NCI-H146 treated with DMSO at 0.1 percent for 48 hours (cell line): ENCODE measurements around the gene FIBP.
"Not testable (repeated sequence)": the region's sequence is repeated elsewhere in the genome, so short reads cannot be mapped to it uniquely, and the experiment has no call there.

Experiments
- DNase-seq: peaks from one replicate; lab custom pipeline; 2025; ENCODE audit not compliant: unreplicated experiment; lab: John Stamatoyannopoulos, UW

FIBP gene

GRCh38 chr11:65849366-65849765 is 38.9 kb downstream of the FIBP start:
- DNase-seq, result no peak

GRCh38 chr11:65848693-65849092 is 39.6 kb downstream of the FIBP start:
- not testable (repeated sequence) for DNase-seq

- no peak for DNase-seq
Observed at GRCh38 chr11:65847746-65848145, 40.5 kb downstream of the FIBP start.

GRCh38 chr11:65844231-65844872 is 43.9 kb downstream of the FIBP start:
- DNase-seq, result peak; percentile 26

- DNase-seq, result no peak
Observed at GRCh38 chr11:65843811-65844210, 44.5 kb downstream of the FIBP start.

GRCh38 chr11:65842144-65842543 is 46.1 kb downstream of the FIBP start:
- DNase-seq, result no peak

GRCh38 chr11:65834202-65834601 is 54.1 kb downstream of the FIBP start:
- no peak for DNase-seq
